K562 (cell line): ENCODE measurements around the gene TMEM266. TPM values are rescaled to one million over a fixed set of nuclear protein-coding genes. Genes with fewer than 3 reads are reported as not detected.

ENCODE experiments used
- GABPA ChIP-seq: fragments of 200-800 bp; sonication (Bioruptor generic); conservative IDR thresholded peaks from 2 replicates; pipeline ENCODE4 v1.6.1; 2016; ENCODE audit warnings: low read depth, missing genetic modification characterization, missing compliant biosample characterization
- HCFC1 ChIP-seq: IDR thresholded peaks from 2 replicates; pipeline ENCODE4 v1.6.1; 2012; ENCODE audit warnings: low read depth, low read length, improper control_type of control experiment
- HDAC3 ChIP-seq: fragments of 450-650 bp; IDR thresholded peaks from 2 replicates; pipeline ENCODE4 v1.6.1; 2018; ENCODE audit warnings: borderline replicate concordance, mild to moderate bottlenecking, moderate library complexity; ENCODE audit not compliant: partially characterized antibody
- RUNX1 ChIP-seq: sonication (generic); IDR thresholded peaks from 2 replicates; pipeline ENCODE4 v1.6.1; 2016; ENCODE audit warnings: antibody characterized with exemption, low read depth
- THRAP3 ChIP-seq: fragments of 450-650 bp; IDR thresholded peaks from 2 replicates; pipeline ENCODE4 v1.6.1; 2016; ENCODE audit warnings: mild to moderate bottlenecking, inconsistent platforms, borderline replicate concordance
- ZNF583 ChIP-seq: fragments of 250-450 bp; sonication (Bioruptor Pico); IDR thresholded peaks from 2 replicates; pipeline ENCODE4 v1.4.0; 2020
- ZNF655 ChIP-seq: fragments of 250-450 bp; sonication (Bioruptor Pico); IDR thresholded peaks from 2 replicates; pipeline ENCODE4 v1.5.0; 2021
- polyA plus RNA-seq, 8 experiments: library from polyadenylated mRNA; depleted of rRNA in 4 of 8; stranded (reverse) in 5 of 8; unstranded in 3 of 8; fragments of >200 nt; fragmentation: Nextera tagmentation in 2 of 8; fragmentation: Illumina TruSeq in 1 of 8; extraction: Ambion mirVana in 2 of 8; extraction: Trizol in 1 of 8; gene quantifications; 2 replicates each; pipeline versions ENCODE4 v1.2.1 to v1.2.3, GENCODE V29; 2011 to 2014; ENCODE audit warnings: inconsistent platforms in 1 of 8, missing spikeins in 1 of 8
- total RNA-seq, 7 experiments: library from RNA; depleted of rRNA in 6 of 7; stranded (reverse); fragments of >200 nt in 6 of 7; fragmentation: Illumina TruSeq in 2 of 7; extraction: Trizol in 2 of 7; gene quantifications; 2 replicates each; pipeline versions ENCODE4 v1.2.1 to v1.2.3, GENCODE V29; 2011 to 2021; ENCODE audit warnings: low replicate concordance in 1 of 7
- TF ChIP-seq, protein P1 (sequence below): fragments of 450-650 bp; formaldehyde crosslinking; IDR thresholded peaks from 2 replicates; pipeline ENCODE4 v1.4.0; 2020; ENCODE audit warnings: mild to moderate bottlenecking, mixed read lengths

TMEM266 gene
- total and polyA plus RNA-seq, 9 of the 15 experiments (the other 6 are each of a cell fraction or from before 2014, with no cell fraction given) = not detected

- TF ChIP-seq ZNF655 (CRISPR knock-in tag) (no peak), ZNF583 (CRISPR knock-in tag) (no peak), HDAC3 (no peak), HCFC1 (no peak), THRAP3 (no peak), RUNX1 (no peak), GABPA (tag) (no peak)
- TF ChIP-seq, protein P1, sequence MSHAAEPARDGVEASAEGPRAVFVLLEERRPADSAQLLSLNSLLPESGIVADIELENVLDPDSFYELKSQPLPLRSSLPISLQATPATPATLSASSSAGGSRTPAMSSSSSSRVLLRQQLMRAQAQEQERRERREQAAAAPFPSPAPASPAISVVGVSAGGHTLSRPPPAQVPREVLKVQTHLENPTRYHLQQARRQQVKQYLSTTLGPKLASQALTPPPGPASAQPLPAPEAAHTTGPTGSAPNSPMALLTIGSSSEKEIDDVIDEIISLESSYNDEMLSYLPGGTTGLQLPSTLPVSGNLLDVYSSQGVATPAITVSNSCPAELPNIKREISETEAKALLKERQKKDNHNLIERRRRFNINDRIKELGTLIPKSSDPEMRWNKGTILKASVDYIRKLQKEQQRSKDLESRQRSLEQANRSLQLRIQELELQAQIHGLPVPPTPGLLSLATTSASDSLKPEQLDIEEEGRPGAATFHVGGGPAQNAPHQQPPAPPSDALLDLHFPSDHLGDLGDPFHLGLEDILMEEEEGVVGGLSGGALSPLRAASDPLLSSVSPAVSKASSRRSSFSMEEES (CRISPR knock-in tag) = no peak
- TF ChIP-seq, all 486 proteins: peak for 0
Measured at GRCh38 chr15:76215634-76216033, 155.8 kb downstream of the TMEM266 start (continued).
